ACC112 (cell line): ENCODE data around the gene LTBR.

ENCODE experiments used
- H2AFZ ChIP-seq: fragments of 200-600 bp; sonication (generic); one replicate; pipeline ENCODE4 v1.6.0; 2017; ENCODE audit warnings: antibody characterized with exemption, low read length; ENCODE audit not compliant: unreplicated experiment
- H3K27ac ChIP-seq: fragments of 200-600 bp; sonication (generic); 2 replicates; pipeline ENCODE4 v1.5.1; 2014; ENCODE audit warnings: low read depth, mild to moderate bottlenecking, antibody characterized with exemption, low read length, moderate library complexity
- H3K27me3 ChIP-seq: fragments of 200-600 bp; sonication (generic); 2 replicates; pipeline ENCODE4 v1.6.1; 2014; ENCODE audit warnings: mild to moderate bottlenecking, antibody characterized with exemption, low read length, moderate library complexity, mixed read lengths; ENCODE audit not compliant: insufficient read depth
- H3K36me3 ChIP-seq: fragments of 200-600 bp; sonication (generic); 2 replicates; pipeline ENCODE4 v1.6.1; 2016; ENCODE audit warnings: mild to moderate bottlenecking, antibody characterized with exemption, low read length, moderate library complexity, mixed read lengths; ENCODE audit not compliant: insufficient read depth
- H3K4me1 ChIP-seq: fragments of 200-600 bp; sonication (generic); one replicate; pipeline ENCODE4 v1.6.1; 2016; ENCODE audit warnings: low read length, mixed read lengths; ENCODE audit not compliant: insufficient read depth, unreplicated experiment, control insufficient read depth
- H3K4me3 ChIP-seq: fragments of 200-600 bp; sonication (generic); 2 replicates; pipeline ENCODE4 v1.5.1; 2014; ENCODE audit warnings: mild to moderate bottlenecking, low read depth, low read length
- H3K79me2 ChIP-seq: fragments of 200-600 bp; sonication (generic); one replicate; pipeline ENCODE4 v1.6.0; 2016; ENCODE audit warnings: low read length; ENCODE audit not compliant: control insufficient read depth, unreplicated experiment, insufficient read depth

LTBR gene

DNA sequence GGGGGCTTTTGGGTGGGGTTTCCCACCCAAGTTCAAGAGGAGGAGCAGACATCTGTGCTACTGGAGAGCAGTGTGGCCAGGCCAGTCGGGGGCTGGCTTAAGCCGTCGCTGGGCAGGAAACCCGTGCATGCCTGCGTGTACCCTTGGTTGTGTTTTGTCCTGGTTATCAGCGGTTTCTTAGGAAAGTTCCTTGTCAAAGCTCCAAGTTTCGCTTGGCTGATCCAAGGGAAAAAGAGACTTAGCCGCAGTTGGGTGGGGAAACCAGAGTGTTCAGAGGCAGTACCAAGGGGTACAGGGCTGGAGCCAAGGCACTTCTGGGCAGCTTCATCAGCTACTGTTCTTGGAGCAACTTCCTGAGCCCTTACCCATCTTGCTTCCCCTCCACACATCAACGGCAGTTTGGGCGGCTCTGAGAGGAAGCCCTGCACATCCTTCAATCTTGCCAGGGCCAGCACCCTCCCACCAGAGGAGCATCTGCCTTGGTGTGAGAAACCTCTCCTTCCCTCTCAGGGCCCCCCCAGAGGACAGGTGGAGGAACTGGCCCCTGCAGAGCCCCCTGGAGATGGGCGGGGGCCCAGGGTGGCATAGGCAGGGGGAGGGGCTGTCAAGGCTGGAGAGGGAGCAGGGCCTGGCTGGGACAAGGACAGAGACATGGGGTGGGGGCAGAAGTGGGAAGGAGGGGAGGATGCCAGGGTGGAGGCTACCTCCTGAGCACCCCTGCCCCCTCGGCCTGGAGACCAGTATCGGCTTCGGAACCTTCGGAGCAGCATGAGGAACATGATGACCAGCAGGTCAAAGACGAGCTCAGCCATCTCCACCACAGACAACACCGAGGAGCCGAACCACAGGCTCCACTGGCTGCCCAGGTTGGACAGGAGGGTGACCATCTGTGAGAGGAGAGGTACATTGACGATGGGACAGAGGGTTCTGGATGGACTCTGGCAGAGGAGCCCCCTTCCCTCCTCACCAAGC, 36.3 kb upstream of the LTBR start:
- Histone ChIP-seq H3K79me2 (no peaks in the 10 kb centered on the region), H3K4me3 (no peak overlapping the region), H3K4me1 (peaks cover 42% of the 10 kb centered on the region), H2AFZ (peak overlapping the region; percentile 48), H3K36me3 (no peaks in the 10 kb centered on the region), H3K27me3 (no peaks in the 10 kb centered on the region), H3K27ac (peak overlapping the region; percentile 66)

DNA sequence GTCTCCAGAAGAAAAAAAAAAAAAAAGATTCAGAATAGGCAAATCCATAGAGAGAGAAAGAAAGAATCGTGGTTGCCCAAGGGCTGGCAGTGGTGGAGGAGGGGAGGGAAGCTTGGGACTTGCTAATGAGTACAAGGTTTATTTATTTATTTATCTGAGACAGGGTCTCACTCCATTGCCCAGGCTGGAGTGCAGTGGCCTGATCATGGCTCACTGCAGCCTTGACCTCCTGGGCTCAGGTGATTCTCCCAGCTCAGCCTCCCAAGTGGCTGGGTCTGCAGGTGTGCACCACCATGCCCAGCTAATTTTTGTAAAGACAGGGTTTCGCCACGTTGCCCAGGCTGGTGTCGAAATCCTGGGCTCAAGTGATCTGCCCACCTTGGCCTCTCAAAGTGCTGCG, 32.3 kb upstream of the LTBR start:
- no peak overlapping the region for H2AFZ ChIP-seq
- no peak overlapping the region for H3K27ac ChIP-seq
- H3K79me2 ChIP-seq: no peaks in the 10 kb centered on the region
- no peaks in the 10 kb centered on the region for H3K36me3 ChIP-seq
- H3K4me1 ChIP-seq: peaks cover 20% of the 10 kb centered on the region
- H3K27me3 ChIP-seq: no peaks in the 10 kb centered on the region
- H3K4me3 ChIP-seq: no peak overlapping the region

DNA sequence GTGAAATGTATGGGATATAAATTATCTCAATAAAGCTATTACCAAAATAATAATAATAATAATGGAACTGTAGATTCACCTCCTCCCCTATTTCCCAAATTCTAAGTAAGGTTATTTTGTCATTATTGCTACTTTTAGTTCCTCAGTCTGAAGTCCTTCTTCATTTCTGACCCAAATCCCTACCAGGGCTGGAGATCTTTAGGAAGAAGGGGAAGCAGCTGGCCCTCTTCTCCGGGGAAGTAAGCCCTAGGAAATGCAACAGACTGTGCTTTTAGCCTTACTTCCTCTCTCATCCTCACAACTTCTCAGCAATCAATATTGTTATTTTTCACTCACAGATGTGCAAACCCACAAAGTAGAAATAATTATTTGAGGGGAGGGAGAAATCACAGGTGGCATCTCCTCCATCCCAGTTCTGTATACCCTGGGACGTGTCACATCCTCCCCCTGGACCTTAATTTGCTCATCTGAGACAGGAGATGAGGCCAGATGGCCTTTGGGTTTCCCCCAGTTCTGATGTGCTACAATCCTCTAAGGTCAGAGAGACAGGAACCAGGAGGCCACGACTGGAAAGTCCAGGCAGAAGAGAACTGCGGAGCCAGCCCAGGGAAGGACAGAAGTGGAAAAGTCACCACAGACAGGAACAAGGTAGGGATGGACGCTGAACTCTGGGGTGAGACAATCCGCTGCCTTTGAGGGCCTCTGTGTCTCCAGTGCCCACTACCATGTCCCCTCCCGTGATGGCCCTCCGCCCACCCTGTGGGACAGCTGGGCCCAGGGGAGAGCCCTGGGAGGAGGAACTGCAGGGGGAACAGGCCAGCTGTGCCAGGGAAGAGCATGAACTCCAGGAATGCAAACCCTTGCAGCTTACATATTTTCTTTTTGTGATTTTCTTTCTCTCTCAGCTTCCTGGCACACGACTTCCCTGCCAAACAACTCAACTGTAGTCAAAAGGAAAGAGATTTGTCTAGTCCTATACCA, 31.5 kb upstream of the LTBR start:
- Histone ChIP-seq H3K27me3 (no peaks in the 10 kb centered on the region), H3K79me2 (no peaks in the 10 kb centered on the region), H2AFZ (no peak overlapping the region), H3K36me3 (no peaks in the 10 kb centered on the region), H3K4me1 (peaks cover 15% of the 10 kb centered on the region), H3K4me3 (no peak overlapping the region), H3K27ac (no peak overlapping the region)

DNA sequence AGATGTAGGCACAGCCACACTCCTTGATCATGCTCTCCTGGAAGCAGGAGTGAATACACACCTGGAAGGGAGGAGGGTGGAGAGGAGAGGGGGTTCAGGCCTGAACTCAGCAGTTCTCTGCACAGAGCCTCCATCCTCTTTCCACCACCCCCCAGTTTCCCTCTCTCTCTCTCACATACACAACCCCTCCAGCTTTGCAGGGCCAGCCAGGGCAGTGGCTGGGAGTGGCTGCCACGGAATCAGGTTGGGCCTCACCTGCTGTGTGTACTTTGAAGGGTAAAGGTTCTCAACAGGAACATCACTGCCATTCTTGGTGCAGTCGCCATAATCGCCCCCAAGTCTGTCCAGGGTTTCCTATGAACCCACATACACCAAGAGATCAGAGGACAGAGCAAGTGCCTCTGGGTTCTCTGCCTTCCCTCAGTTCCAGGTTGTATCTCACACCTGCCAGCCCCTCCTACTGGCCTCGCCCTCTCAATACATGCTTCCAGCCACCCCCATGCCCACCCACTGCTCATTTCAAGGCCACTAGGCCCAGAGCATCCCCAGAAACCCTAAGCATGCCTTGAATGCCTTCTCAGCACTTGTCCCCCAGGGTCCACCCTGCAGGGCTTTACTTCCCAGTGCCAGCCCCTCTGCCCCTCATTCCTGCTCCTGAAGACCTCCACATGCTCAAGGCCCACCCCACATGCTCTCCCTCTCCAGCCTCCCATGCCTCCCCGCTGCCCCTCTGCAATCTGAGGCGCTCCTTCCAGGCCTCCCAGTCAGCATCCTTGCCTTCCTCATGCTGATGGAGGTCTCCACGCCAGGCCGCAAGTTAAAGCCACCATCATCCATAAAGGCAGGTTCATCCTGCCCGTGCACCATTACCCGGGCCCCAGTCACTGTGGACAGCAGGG, 29.2 kb upstream of the LTBR start:
- H3K27me3 ChIP-seq: no peaks in the 10 kb centered on the region
- no peaks in the 10 kb centered on the region for H3K36me3 ChIP-seq
- peaks cover 9% of the 10 kb centered on the region for H3K4me1 ChIP-seq
- H3K79me2 ChIP-seq: no peaks in the 10 kb centered on the region
- H3K27ac ChIP-seq: no peak overlapping the region
- no peak overlapping the region for H3K4me3 ChIP-seq
- H2AFZ ChIP-seq: no peak overlapping the region

DNA sequence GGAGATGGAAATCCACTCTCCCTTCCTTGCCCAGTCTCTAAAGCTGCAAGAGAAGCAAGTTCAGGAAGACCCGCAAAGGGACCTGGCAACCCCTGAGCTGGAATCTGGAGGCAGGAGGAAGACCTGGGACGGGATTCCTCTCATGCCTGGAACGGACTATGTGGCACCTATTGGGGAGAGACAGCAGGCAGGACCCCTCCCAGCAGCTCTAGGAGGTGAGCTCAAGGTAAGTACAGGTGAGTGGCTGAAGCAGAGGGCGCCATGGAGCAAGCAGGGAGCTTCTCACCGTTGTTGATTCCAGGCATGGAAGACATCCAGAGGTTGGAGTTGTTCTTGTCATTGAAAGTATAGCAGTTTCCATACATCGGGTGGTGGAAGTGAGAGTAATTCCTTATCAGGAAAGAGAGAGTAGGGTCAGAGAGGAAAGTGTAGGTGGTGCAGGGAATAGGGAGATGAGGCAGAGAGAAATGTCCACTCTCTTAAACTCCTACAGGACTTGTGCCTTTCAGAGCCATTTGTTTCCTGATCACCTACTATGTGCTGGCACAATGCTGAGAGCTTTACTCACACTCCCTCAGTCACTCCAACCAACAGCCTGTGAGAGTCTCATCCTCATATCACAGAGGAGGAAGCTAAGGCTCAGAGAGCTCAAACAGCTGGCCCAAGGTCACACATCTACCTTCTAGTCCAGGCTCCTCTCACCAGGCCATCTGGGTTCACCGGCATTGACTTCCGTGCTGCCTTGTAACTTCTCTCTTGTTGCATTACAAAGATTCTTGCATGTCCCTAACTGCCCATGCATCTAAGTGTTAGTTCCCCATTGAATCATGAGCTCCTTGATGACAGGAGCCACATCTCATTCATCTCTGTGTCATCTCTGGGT, 28.2 kb upstream of the LTBR start:
- no peaks in the 10 kb centered on the region for H3K36me3 ChIP-seq
- H3K27me3 ChIP-seq: no peaks in the 10 kb centered on the region
- H3K4me3 ChIP-seq: no peak overlapping the region
- H3K27ac ChIP-seq: no peak overlapping the region
- peaks cover 9% of the 10 kb centered on the region for H3K4me1 ChIP-seq
- no peak overlapping the region for H2AFZ ChIP-seq
- H3K79me2 ChIP-seq: no peaks in the 10 kb centered on the region

DNA sequence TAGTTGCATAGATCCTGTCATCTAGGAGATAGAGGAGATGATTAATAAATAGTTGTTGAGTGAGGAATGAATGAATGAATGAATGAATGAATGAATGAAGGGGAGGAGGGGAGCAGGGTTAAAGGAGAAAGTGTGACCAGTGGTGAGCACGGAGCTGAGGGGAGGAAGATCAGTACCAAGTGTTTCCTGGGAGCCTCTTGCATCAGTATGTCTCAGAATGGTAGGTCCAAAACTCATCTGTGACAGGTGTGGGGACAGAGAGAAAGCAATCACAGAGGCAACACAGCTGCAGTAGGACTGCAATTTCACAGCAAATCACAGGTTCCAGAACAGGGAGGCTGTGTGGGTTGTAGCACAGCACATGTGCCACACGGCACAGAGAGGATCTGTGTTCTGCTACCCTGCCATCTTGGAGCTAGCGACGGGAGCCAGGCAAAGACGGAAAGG, 27.6 kb upstream of the LTBR start:
- H3K27ac ChIP-seq: no peak overlapping the region
- no peaks in the 10 kb centered on the region for H3K27me3 ChIP-seq
- H2AFZ ChIP-seq: no peak overlapping the region
- H3K79me2 ChIP-seq: no peaks in the 10 kb centered on the region
- H3K36me3 ChIP-seq: no peaks in the 10 kb centered on the region
- H3K4me3 ChIP-seq: no peak overlapping the region
- peaks cover 13% of the 10 kb centered on the region for H3K4me1 ChIP-seq

DNA sequence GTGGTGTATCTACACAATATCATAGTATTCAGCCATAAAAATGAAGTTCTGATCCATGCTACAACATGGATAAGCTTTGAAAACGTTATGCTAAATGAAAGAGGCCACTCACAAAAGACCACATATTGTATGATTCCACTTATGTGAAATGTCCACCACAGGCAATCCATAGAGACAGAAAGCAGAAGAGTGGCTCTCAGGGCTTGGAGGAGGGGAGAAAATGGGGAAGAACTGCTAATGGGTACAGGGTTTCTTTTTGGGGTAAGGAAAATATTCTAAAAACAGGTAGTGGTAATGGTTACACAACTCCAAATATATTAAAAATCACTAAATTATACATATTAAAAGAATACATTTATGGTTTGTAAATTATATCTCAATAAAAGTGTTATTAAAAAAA, 25.1 kb upstream of the LTBR start:
- Histone ChIP-seq H3K4me1 (peaks cover 21% of the 10 kb centered on the region), H3K4me3 (no peak overlapping the region), H3K27ac (no peak overlapping the region), H2AFZ (no peak overlapping the region), H3K79me2 (no peaks in the 10 kb centered on the region), H3K27me3 (no peaks in the 10 kb centered on the region), H3K36me3 (no peaks in the 10 kb centered on the region)

DNA sequence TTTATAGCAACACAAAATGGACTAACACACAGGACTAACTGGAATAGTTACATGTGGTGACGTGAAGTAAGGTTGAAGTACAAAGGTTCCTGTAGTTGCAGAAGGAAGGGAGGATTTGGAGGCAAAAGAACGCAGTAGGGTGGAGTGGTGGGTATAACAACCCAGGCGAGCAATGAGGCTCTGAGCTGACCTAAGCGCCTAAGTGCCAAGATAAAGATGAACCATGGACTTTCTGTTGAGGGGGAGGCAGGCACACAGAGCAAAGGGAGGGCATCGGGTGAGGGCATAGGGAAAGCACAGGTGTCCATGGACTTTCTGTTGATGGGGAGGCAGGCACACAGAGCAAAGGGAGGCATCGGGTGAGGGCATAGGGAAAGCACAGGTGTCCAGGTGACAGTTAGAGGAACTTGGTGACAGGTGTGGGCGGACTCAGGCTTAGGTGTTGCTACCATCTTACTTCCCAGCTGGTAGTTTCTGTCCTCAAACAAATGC, 23.8 kb upstream of the LTBR start:
- Histone ChIP-seq H2AFZ (no peak overlapping the region), H3K4me3 (no peak overlapping the region), H3K27me3 (no peaks in the 10 kb centered on the region), H3K4me1 (peaks cover 22% of the 10 kb centered on the region), H3K36me3 (no peaks in the 10 kb centered on the region), H3K79me2 (no peaks in the 10 kb centered on the region), H3K27ac (no peak overlapping the region)
